GM19467 (cell line): ENCODE measurements around the gene CEP78.

Source experiments
- ATAC-seq: cut with Tn5 transposase; IDR thresholded peaks from one replicate; pipeline ENCODE4 v1.9.1; 2021; ENCODE audit warnings: mild to moderate bottlenecking, moderate library complexity; ENCODE audit not compliant: unreplicated experiment

Gene CEP78

DNA sequence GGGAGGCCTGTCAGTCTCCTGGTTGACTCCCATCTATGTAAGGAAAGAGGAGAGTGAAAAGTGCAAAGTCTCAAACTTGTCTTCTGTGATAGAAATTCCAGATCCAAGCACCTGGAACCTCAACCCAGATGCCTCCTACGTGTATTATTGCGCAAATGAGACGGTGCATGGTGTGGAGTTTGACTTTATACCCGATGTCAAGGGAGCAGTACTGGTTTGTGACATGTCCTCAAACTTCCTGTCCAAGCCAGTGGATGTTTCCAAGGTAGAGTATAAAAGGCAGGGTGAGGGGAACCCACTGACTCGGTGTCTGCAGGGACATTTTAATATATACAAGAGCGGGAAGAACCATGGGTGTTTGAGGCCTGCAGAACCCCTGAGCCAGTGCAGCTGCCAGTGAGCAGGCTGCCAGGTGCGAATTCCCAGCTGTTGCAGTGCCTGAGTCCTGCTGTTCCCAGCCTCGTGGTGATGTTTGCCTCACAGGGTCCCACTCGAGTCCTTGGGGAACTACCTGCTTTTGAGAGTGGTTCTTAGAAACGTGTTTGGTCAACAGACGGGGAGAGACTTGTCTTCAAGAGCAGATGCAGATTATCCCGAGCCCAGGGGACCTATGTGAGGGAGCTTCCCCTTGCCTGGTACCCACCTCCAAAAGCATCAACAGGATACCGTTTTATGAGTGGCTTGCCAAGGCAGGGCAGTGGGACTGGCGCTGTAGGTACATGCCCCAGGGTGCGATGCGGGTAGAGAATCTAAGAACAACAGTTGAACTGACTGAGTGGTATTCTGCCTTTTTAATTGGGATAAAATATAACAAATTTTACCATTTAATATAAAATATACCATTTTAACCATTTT is 70.6 kb downstream of the CEP78 start:
- ATAC-seq: no peak

DNA sequence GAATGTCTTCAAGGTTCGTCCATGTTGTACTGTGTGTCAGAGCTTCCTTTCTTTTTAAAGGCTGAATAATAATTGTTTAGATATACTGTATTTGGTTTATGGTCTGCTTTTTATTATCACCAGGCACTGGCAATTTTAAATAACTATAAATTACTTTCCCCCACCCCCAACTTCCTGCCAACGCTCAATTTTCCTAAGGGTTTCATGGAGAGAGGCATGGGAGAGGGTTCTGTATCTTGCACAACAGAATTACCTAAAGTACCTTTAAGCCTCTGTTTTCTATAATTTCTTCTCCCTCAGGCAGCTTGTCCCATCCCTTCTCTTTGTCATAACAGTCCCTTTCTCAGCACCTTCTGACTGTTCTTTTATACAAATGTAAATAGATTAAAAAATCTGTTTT is 71.5 kb downstream of the CEP78 start:
- no peak for ATAC-seq

DNA sequence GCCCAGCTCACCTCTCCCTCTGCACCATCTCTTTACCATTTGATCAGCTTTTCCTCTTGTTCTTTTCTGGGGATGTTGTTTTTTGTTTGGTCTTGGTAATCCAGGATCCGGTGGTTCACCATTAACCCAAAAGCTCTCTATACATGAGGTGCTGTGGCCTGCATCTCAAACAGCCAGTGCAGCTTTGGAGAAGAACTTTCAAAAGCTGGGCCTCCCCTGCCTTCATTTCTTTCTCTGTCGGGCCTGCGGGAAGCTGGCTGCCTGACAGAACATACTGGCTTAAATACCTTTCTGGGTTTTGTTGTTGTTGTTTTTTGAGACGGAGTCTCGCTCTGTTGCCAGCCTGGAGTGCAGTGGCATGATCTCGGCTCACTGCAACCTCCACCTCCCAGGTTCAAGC is 73.2 kb downstream of the CEP78 start:
- no peak for ATAC-seq

DNA sequence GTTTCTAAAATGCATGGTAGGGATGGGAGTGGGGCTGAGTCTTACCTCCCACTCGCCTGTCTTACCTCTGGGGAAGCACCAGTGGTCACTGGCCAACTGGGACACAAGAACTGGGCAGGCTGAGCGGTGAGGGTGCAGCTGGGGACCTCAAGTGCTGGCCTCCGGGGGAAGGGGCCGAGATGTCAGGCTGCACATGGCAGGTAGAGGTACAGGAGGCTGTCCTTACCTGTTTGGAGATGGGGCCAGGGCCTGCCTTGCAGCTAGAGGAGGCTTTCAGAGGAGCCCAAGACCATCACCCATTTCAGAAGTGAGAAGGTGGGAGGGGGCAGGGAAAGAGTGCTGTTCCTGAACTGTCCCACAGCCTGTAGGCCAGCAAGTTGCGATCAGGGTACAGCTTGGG is 75.2 kb downstream of the CEP78 start:
- no peak for ATAC-seq

DNA sequence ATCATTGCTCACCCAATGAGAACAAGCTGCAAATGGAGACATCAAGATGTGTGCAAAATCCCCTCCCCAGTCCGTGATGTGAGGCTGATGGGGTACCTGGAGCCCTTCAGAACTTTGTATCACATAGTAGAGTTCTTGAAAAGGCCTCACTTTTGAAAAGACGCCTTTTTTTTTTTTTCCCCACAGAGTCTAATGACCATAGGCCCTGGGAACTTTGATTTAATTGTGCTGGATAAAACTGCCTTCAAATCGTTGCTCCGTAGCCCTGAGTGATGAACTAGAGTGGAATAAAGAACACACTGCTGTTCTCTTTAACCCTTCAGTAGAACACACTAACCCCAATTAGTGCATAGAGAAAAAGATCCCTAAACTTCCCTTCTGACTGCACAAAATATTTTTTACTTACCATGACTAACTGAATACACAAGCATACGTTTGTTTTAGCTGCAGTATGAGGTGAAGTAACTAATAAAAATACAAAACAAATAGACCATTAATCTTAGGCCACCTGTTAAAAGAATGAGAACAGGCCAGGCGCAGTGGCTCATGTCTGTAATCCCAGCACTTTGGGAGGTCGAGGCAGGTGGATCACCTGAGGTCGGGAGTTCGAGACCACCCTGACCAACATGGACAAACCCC is 76.1 kb downstream of the CEP78 start:
- ATAC-seq: no peak

DNA sequence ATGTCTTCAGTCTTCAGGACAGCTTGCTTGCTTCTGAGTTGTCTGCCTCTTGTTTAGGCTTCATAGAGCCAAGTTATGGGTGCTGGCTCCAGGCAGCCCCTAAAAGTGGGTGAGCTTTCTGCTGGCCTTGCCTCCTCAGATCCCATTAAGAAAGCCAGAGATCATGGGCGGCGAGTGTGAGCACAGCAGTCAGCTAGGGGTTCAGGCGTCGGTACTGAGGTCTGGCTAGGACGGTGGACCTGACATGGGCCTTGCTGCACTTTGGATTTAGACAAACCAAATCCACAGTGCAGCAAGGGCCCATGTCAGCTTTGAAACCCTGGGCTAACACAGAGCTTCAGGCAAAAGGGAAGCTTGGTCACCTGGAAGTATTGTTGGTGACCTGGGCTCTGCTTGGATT is 78.7 kb downstream of the CEP78 start:
- ATAC-seq: no peak

DNA sequence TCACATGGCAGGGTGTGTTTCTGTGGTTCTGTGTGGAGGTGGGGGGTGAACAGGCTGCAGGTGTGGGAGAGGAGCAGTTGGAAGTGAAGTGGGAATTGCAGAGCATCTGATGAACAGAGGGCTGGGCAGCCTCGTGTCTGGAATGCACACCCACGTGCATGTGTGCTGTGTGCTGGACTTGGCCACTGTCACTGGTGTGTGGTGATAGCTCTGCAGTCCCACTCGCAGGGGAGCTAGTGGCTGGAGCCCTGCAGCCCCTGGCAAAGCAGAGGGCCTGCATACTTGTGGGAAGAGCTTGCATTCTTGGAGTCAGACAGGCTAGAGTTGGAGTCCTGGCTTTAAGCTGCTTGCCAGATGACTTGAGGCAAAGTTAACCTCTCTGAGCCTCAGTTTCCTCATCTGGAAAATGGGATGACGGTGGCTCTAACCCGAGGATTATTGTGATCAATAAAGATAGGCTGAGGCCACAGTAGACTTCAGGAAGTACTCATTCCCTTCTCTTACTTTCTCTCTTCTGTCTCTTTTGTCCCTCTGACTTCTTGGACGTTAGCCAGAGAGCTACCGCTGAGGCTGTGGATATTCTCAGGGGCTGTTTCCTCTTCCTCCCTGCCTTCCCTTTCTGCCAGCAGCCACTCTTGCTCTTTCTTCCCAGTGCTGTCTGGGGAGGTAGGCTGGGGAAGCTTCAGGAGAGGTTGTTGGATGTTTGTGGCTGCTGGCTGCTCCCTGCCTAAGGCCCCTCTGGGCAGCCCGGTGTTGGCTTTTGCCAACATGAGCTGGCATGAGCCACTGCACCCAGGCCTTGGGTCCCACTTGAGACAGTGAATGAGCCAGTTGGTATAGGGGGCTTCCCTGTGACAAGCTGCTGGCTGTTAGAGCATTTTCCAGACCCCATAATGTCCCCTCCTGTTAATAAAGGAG is 79.3 kb downstream of the CEP78 start:
- ATAC-seq: no peak

DNA sequence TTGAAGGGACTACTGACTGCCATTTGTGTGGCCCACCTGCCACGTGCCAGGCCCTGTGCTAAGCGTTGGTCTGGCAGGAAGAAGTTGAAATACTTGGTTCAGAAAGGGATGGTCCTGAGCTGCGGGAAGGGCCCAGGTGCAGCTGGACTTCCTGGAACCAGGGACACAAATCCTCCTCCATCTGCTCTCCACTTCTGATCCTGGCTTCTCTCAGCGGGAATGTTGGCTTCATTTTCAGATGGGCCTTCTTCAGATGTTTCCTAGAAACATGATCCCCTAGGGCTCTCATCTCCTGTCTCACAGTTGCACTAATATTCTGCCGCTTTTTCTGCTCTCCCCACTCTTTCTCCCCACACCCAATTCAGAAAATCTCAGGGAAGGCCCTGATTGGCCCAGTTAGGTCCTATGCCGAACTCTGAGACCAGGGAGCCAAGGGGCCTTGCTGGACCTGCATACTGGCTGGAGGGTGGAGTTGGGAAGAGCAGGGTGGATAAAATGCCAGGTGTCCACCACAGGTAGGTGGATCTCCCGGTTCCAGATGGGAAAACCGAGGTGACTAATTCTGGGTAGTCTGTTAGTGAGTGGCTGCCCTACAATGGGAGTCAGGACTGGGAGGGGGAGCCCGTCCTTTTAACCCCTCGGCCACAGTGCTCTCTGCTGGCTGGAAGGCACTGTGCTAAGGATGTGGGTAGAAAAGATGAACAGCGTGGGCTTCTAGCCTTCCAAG is 80.5 kb downstream of the CEP78 start:
- ATAC-seq: no peak

DNA sequence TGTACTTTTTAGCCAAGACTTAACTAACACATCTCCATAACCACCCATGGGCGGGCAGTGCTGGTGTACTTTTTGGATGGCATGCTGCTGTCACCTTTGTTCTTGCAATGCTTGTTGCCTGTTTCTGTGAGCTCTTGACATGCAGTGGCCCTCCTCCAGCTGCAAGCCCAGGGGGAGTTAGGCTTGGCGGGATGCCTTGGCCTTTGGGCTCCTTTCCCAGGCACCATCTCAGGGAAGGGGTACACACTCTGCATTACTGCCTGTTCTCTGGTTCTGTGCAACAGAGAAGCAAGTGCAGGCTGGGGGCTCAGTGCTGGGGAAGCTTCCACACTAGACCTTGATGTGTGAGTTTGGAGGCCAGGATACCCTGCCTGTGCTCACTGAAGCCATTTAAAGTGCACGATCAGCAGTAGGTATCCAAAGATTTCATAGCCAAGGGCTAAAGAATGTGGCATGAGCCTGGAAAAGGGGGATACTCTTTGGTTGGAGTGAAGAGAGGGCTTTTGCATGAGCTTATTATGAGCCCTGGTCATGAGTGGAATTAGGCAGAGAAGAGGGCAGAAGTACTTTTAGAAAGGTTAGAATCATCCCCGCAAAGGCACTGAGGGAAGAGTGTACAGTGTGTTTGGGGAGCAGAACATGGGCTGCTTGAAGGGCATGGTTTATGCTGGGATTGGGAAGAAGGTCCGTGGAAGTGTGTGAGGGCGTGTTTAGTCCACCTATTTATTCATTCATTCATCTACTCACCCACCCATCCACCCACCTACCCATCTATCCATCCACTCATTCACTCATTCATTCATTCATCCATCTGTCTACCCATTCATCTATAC is 83.5 kb downstream of the CEP78 start:
- no peak for ATAC-seq

DNA sequence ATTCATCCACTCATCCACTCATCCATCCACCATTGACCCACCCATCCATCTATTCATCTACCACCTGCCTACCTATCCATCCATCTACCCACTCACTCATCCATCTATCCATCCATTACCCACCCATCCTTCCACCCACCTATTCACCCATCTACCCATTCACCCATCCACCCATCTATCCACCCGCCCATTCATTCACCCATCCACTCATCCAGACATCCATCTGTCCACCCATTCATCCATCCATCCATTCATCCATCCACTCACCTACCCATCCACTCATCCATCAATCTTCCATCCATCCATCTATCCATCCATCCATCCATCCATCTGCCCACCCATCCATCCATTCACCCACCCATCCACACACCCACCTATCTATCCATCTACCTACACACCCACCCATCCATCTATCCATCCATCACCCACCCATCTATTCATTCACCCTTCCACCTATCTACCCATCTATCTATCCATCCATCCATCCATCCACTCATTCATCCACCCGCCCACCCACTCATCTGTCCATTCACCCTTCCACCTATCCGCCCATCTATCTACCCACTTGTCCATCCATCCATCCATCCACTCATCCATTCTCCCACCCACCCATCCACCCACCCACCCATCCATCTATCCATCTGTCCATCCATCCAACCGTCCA is 84.3 kb downstream of the CEP78 start:
- no peak for ATAC-seq

DNA sequence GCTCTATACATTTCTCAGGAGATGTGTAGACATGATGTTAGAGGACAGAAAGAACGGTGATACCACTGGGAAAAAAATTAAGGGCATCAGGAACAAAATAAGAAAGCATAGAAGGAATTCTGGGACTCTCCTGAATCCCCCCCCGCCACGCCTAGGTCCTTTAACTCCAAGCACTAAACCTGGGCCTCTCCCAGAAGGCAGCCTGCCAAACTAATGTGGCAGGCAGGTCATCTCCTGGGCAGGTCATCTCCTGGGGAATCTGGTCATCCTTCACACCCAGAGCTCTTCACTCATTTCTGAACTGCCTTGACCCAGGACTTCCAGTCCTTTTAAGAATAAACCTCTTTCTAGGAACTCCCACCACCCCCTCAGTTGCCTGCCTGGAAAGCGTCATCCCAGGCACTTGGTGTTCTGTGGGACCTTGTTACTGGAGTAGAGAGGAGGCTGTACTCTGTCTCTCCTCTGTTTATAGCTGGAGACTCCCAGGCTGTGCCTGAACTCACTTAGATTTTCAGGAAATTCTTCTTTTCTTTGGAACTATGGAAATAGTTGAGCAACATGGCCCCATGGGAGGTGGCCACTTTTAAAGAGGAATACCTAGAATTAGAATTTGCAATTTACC is 85.1 kb downstream of the CEP78 start:
- ATAC-seq: no peak

DNA sequence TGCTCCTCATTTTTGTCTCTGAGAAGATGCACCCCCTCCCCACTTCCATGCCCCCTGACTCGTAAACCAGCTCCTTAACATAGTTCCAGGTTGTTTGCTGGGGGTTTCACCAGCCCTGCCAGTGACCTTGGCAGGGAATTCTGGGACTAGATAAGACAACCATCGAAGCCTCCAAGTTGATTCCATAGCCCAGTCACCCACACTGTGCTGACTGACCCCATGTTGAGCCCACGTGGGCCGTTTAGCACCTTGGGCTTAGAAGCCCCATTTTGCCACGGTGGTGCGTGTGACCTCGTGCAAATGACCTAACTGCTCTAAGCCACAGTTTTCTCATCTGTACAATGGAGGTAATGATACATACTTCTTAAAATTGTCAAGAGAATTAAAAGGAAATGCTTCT is 85.6 kb downstream of the CEP78 start:
- ATAC-seq: no peak

DNA sequence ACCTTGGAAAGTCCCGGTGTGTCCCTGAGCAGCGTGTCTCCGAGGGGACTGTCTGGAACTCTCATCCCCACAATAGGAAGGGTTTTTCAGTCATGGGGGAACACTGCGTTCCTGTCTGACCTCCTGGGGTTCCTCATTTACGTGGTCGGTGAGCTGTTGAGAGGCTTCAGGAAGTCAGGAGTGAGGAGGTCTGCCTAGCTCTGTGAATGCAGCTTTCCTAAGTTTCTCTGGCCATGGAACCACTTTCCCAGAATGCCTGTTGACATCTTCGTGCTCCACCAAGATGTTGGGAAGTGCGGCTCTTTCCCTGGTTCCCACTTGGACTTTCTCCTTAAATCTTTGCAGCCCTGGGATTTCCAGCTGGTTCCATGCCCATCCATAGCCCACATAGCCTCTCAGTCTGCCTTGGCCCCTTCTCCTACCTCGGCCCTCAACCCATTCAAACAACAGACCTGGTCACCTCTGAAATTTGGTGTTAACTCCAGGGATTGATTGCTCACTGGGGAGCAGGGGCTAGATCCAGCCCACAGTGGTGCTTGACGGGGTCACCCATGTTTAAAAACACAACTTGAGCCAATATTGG is 88.3 kb downstream of the CEP78 start:
- no peak for ATAC-seq

DNA sequence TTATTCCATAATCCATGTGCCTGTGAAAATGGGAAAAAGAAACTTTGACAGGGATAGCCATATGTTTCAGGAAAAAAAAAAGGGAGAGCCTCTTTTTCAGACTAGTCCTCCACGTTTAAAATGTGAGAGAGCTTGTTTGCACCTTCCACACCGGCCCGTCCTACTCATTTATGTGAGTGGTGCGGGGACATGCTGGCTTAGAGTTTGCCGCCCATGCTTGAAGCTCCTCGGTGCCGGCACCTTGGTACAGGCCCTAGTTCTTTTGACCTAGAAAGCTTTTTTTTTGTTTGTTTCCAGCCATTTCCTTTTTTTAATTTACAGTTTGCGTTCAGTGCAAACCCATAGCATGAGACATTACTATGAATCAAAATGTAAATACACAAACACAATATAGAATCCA is 88.8 kb downstream of the CEP78 start:
- ATAC-seq: no peak

DNA sequence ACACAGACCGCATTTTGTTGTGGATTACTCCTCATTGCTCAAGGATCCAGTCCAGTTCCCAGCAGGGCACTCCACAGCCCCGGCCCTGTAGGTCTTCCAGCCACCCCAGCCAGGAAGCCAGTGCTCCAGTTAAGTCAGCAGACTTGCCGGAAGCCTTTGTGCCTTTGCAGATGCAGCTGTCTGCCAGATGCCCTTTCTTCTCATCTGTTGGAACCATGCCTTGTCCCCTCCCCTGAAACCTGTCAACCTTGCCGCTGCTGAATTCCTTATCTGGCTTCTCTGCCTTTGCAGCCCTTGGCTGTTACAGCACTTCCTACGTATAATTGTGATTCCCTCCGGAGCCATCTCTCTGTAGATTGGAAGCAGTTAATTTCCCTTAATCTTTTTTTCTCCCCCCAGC is 89.5 kb downstream of the CEP78 start:
- ATAC-seq: no peak

DNA sequence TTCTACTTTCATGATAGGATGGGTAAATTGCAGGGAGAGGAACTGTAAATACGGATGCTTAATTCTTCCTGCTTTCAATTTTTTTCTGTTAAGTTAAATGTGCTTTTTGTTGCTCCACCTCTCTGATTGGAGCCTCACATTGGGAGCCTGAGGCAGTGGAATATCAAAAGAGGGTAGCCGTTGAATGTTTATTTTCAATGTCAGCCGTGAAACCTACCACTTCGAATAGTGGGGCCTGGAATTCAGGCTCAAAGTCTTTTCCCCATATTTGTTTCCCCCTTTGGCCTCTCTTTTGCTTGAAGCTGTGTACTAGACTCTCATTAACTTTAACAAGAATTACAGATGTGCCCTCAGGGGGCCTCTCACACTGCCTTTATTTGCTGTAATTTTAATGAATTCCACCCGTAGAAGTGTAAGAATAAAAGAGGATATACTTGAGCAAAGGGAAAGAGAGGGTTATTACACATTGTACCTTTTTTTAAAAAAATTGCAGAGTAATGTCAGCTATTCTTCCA is 90.0 kb downstream of the CEP78 start:
- no peak for ATAC-seq

DNA sequence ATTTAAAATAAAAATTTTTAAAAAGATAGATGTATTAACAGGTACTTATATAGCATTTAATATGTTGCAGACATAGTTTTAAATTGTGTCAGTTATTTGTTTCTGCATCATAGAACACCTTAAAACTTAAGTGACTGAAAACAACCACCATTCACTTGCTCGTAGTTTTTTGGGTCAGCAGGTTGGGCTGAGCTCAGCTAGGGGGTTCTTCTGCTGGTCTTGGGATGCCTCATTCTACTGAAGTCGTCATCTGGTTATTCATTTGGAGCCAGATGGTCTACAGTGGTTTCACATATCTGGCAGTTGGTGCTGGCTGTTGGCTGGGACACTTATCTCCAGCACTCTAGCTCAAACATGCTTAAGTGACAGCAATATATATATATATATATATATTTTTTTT is 90.7 kb downstream of the CEP78 start:
- ATAC-seq: no peak
